ENCODE measurements around the gene FHIP1B. TPM values are rescaled to one million over a fixed set of nuclear protein-coding genes. Genes with fewer than 3 reads are reported as not detected.
"Not testable (repeated sequence)": the region's sequence is repeated elsewhere in the genome, so short reads cannot be mapped to it uniquely, and the experiment has no call there.

The FHIP1B gene
- total RNA-seq, 1 donor from 2014 or later = 25.3 TPM

DNA sequence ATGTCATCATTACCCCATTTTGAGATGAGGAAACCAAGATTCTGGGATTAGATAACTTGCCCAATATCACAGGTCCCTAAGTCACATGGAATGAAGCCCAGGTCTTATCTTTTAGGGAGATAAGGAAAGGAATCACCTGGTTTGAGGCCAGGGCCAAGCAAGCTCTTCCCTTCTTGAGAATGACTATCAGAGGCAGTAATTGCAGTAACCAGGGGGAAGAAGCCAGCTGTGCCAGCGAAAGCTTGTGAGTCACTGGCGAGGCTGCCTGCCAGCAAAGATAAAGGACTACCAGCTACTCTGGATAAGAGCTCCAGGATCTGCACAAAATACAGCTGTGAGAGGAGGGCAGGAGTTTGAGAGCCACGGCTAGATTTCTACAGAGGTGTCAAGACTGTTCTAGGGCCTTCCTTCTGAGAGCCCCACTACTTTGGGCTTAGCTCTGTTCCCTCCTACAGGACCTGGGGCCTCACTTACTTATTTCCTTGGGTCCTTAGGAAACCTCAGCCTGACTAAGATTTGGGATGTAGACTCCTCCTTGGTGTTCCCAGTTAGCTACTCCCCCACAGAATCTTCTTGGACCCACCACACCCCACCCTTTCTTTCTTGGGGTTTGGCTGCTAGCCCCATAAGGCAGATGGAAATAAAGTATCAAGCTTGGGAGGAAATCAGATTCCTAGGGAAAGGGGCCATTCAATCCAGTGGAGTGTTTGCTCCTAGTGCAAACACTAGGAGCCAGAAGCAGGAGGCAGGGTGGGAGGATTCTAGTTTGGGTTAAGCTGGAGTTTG is 15.5 kb upstream of the FHIP1B start:
- Mint-ChIP-seq H3K36me3 (ENCODE audit: unreplicated experiment) (no peaks in the 10 kb centered on the region), H3K4me3 (ENCODE audit: unreplicated experiment) (no peak overlapping the region), H3K27ac (ENCODE audit: unreplicated experiment) (no peak overlapping the region), H3K9me3 (ENCODE audit: unreplicated experiment) (no peaks in the 10 kb centered on the region), H3K4me1 (ENCODE audit: low read depth, unreplicated experiment) (peaks cover 11% of the 10 kb centered on the region), H3K27me3 (ENCODE audit: unreplicated experiment) (peaks cover 2% of the 10 kb centered on the region)
- no peak for DNase-seq
- TF ChIP-seq, protein P1, sequence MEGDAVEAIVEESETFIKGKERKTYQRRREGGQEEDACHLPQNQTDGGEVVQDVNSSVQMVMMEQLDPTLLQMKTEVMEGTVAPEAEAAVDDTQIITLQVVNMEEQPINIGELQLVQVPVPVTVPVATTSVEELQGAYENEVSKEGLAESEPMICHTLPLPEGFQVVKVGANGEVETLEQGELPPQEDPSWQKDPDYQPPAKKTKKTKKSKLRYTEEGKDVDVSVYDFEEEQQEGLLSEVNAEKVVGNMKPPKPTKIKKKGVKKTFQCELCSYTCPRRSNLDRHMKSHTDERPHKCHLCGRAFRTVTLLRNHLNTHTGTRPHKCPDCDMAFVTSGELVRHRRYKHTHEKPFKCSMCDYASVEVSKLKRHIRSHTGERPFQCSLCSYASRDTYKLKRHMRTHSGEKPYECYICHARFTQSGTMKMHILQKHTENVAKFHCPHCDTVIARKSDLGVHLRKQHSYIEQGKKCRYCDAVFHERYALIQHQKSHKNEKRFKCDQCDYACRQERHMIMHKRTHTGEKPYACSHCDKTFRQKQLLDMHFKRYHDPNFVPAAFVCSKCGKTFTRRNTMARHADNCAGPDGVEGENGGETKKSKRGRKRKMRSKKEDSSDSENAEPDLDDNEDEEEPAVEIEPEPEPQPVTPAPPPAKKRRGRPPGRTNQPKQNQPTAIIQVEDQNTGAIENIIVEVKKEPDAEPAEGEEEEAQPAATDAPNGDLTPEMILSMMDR (IDR thresholded peaks at IDR 0.05; ENCODE audit: partially characterized antibody, unreplicated experiment) = no peak

DNA sequence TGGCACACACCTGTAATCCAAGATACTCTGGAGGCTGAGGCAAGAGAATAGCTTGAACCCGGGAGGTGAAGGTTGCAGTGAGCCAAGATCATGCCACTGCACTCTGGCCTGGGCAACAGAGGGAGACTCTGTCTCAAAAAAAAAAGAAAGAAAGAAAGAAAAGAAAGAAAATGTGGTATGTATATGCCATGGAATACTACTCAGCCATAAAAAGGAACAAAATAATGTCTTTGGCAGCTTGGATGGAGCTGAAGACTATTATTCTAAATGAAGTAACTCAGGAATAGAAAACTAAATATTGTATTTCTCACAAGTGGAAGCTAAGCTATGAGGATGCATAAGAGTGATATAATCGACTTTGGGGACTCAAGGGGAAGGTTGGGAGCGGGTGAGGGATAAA is 14.5 kb upstream of the FHIP1B start:
- DNase-seq; H3K4me3 Mint-ChIP-seq (ENCODE audit: unreplicated experiment); H3K36me3 Mint-ChIP-seq (ENCODE audit: unreplicated experiment); H3K9me3 Mint-ChIP-seq (ENCODE audit: unreplicated experiment); H3K27ac Mint-ChIP-seq (ENCODE audit: unreplicated experiment); H3K27me3 Mint-ChIP-seq (ENCODE audit: unreplicated experiment): not testable (repeated sequence)
- H3K4me1 Mint-ChIP-seq (ENCODE audit: low read depth, unreplicated experiment) = peaks cover 11% of the 10 kb centered on the region

DNA sequence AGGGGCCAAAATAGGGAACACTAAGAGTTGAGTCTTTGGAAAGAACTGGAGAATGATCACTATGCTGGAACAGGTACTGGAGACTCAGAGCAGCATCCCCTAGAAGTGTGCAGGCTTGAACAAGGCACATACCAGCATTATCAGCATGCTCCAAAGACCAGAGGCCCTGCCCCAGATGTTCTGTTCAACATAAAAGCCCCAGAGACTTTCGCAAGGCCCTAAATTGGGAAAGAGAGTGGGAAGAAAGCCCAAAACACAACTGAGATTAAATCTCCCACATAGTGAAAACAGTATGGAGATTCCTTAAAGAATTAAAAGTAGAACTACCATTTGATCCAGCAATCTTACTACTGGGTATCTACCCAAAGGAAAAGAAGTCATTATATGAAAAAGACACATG is 13.8 kb upstream of the FHIP1B start:
- DNase-seq = no peak
- H3K4me3 Mint-ChIP-seq (ENCODE audit: unreplicated experiment) = no peak overlapping the region
- no peak overlapping the region for H3K27ac Mint-ChIP-seq (ENCODE audit: unreplicated experiment)
- H3K27me3 Mint-ChIP-seq (ENCODE audit: unreplicated experiment) = peaks cover 13% of the 10 kb centered on the region
- no peaks in the 10 kb centered on the region for H3K9me3 Mint-ChIP-seq (ENCODE audit: unreplicated experiment)
- TF ChIP-seq, protein P1 (IDR thresholded peaks at IDR 0.05; ENCODE audit: partially characterized antibody, unreplicated experiment) = no peak
- H3K36me3 Mint-ChIP-seq (ENCODE audit: unreplicated experiment) = peaks cover 4% of the 10 kb centered on the region
- H3K4me1 Mint-ChIP-seq (ENCODE audit: low read depth, unreplicated experiment) = peaks cover 11% of the 10 kb centered on the region

DNA sequence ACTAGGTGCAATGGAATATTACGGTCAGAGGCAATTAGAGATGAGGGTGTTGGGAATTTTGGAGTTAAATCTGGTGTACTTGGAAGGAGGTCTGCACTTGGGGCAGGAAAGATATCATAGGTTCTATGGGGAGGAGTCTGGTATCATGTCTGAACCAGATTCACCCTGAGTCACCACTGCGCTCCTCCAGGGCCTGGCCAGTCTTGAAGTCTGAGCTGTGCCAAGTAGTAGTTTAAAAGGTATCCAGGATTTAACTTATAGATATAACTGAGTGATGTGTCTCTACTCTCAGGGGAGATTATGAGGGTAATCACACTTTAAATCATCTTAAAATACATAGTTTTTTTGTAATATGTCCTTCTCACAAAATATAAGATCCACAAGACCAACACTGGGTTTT is 11.1 kb upstream of the FHIP1B start:
- H3K4me1 Mint-ChIP-seq (ENCODE audit: low read depth, unreplicated experiment) = no peaks in the 10 kb centered on the region
- H3K27me3 Mint-ChIP-seq (ENCODE audit: unreplicated experiment) = peaks cover 13% of the 10 kb centered on the region
- H3K27ac Mint-ChIP-seq (ENCODE audit: unreplicated experiment) = no peak overlapping the region
- DNase-seq = no peak
- H3K9me3 Mint-ChIP-seq (ENCODE audit: unreplicated experiment) = no peaks in the 10 kb centered on the region
- no peak overlapping the region for H3K4me3 Mint-ChIP-seq (ENCODE audit: unreplicated experiment)
- peaks cover 9% of the 10 kb centered on the region for H3K36me3 Mint-ChIP-seq (ENCODE audit: unreplicated experiment)
- TF ChIP-seq, protein P1 (IDR thresholded peaks at IDR 0.05; ENCODE audit: partially characterized antibody, unreplicated experiment) = no peak

DNA sequence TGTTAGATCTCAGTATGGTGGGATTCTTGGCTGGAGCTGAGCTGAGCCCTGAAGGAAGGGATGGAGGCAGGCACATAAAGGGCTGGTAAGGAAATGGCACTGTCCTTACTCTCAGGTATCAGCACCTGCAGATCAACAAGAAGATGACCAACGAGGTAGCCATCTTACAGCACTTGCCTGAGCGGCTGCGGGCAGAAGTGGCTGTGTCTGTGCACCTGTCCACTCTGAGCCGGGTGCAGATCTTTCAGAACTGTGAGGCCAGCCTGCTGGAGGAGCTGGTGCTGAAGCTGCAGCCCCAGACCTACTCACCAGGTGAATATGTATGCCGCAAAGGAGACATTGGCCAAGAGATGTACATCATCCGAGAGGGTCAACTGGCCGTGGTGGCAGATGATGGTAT is 6.9 kb upstream of the FHIP1B start:
- peaks cover 13% of the 10 kb centered on the region for H3K27me3 Mint-ChIP-seq (ENCODE audit: unreplicated experiment)
- TF ChIP-seq, protein P1 (IDR thresholded peaks at IDR 0.05; ENCODE audit: partially characterized antibody, unreplicated experiment) = no peak
- H3K27ac Mint-ChIP-seq (ENCODE audit: unreplicated experiment) = no peak overlapping the region
- peaks cover 9% of the 10 kb centered on the region for H3K36me3 Mint-ChIP-seq (ENCODE audit: unreplicated experiment)
- H3K4me1 Mint-ChIP-seq (ENCODE audit: low read depth, unreplicated experiment) = no peaks in the 10 kb centered on the region
- no peak for DNase-seq
- H3K9me3 Mint-ChIP-seq (ENCODE audit: unreplicated experiment) = no peaks in the 10 kb centered on the region
- H3K4me3 Mint-ChIP-seq (ENCODE audit: unreplicated experiment) = no peak overlapping the region
